ENCODE data around the gene SPDYE5. TPM values are rescaled to one million over a fixed set of nuclear protein-coding genes. Genes with fewer than 3 reads are reported as not detected.

SPDYE5 gene, protein sequence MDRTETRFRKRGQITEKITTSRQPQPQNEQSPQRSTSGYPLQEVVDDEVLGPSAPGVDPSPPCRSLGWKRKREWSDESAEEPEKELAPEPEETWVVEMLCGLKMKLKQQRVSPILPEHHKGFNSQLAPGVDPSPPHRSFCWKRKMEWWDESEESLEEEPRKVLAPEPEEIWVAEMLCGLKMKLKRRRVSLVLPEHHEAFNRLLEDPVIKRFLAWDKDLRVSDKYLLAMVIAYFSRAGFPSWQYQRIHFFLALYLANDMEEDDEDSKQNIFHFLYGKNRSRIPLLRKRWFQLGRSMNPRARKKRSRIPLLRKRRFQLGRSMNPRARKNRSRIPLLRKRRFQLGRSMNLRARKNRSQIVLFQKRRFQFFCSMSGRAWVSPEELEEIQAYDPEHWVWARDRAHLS
- not detected in 5 replicates for total RNA-seq (2022; extraction: Qiagen RNA extraction)

DNA sequence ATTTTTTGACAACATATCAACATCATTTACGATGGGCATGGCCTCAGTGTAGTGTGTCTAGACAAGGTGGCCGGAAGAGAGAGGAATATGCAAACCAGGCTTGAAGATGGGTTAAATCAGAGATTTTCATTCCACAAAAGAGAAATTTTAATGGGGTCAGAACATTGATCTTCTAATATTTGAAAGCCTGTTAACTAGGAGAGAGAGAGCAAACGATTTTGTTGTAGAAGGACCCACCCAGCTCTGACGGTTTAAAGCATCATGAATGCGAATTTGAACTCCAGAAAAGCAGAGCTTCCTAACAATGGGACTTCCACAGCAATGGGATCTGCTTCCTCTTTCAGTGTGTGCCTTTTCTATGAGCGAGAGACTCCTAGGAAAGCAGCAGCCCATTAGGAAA lies at the start of gene SPDYE5:
Gene SPDYE5, plus strand, starts transcription at position 301 of the 400 bp plus-strand sequence. CDS start 1,728 bp downstream, outside the sequence.

DNA sequence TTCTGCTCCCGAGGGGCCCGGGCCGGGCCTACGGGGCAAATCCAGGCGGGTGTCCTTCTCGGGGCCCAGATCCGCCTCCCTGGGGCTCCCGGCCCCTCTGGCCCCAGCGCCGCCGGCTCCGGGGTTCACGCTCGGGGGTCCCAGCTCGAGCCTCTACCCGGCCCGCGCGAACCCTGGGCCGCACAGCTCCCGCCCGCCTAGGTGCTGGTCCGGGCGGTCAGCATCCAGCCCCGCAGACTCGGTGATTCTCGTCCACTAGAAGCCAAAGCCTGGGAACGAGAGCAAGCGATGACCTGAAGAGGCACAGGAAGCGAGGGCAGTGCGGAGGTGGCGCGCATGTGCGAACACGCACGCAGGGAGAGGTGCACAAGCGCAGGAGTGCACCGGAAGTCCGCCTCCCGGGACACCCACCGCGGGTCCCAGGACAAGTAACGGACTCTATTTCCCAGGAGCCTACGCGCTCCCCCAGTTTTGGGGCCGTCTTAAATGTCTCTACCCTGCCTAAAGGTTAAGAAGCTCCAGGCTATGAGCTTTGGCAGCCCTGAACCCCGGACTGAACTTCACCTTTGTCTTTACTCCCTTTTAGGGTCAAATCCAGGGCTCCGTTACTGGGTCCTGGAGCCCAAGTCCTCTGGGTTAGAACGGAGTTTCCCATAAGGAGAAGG lies 6.0 kb upstream of the SPDYE5 start, which contains the start of gene POM121C:
Gene POM121C, minus strand, starts transcription at position 321 of the 665 bp plus-strand sequence. CDS start 44,803 bp downstream, outside the sequence.

Other genes starting within 250 kb of the SPDYE5 start
- 1.2 to 2.7 TPM (median 2.6 TPM) in 5 replicates for gene TRIM73, start 96.7 kb upstream of the SPDYE5 start, total RNA-seq (2022; extraction: Qiagen RNA extraction)
- 30.4 to 43.0 TPM (median 37.6 TPM) in 5 replicates for gene POM121C, start 6.0 kb upstream of the SPDYE5 start, total RNA-seq (2022; extraction: Qiagen RNA extraction)
- 17.3 to 26.6 TPM (median 24.5 TPM) in 5 replicates for gene HIP1, start 246.6 kb downstream of the SPDYE5 start, total RNA-seq (2022; extraction: Qiagen RNA extraction)

Data from A549 treated with Mapracorat at 1 μM for 4 hours (cell line).